HG03045 (cell line): ENCODE data around the gene JPH3.

Experiments
- ATAC-seq: cut with Tn5 transposase; IDR thresholded peaks from one replicate; pipeline ENCODE4 v1.9.1; 2021; ENCODE audit warnings: mild to moderate bottlenecking, moderate library complexity; ENCODE audit not compliant: unreplicated experiment

The JPH3 gene

GRCh38 chr16:87648698-87649487, 46.6 kb downstream of the JPH3 start:
- ATAC-seq = no peak

- ATAC-seq = no peak
These were observed 50.1 kb downstream of the JPH3 start for GRCh38 chr16:87652386-87652785.

- ATAC-seq = no peak
These were observed 50.5 kb downstream of the JPH3 start for GRCh38 chr16:87652799-87653198.

GRCh38 chr16:87653234-87653633, 50.9 kb downstream of the JPH3 start:
- ATAC-seq = no peak

GRCh38 chr16:87654826-87655225, 52.5 kb downstream of the JPH3 start:
- ATAC-seq = no peak

- no peak for ATAC-seq
These were observed 54.0 kb downstream of the JPH3 start for GRCh38 chr16:87656328-87656727.

- no peak for ATAC-seq
These were observed 55.4 kb downstream of the JPH3 start for GRCh38 chr16:87657621-87658192.

- no peak for ATAC-seq
These were observed 56.4 kb downstream of the JPH3 start for GRCh38 chr16:87658564-87659225.

GRCh38 chr16:87661561-87661960, 59.3 kb downstream of the JPH3 start:
- no peak for ATAC-seq

- ATAC-seq = no peak
These were observed 60.2 kb downstream of the JPH3 start for GRCh38 chr16:87662254-87663204.

GRCh38 chr16:87664792-87665191, 62.5 kb downstream of the JPH3 start:
- ATAC-seq = no peak

GRCh38 chr16:87665193-87665592, 62.9 kb downstream of the JPH3 start:
- ATAC-seq = no peak

- ATAC-seq = no peak
These were observed 64.6 kb downstream of the JPH3 start for GRCh38 chr16:87666919-87667318.

- ATAC-seq = no peak
These were observed 65.1 kb downstream of the JPH3 start for GRCh38 chr16:87667443-87667842.

GRCh38 chr16:87667946-87668345, 65.6 kb downstream of the JPH3 start:
- no peak for ATAC-seq

- ATAC-seq = no peak
These were observed 67.4 kb downstream of the JPH3 start for GRCh38 chr16:87669672-87670071.

GRCh38 chr16:87671221-87671620, 68.9 kb downstream of the JPH3 start:
- ATAC-seq = no peak

GRCh38 chr16:87671715-87672270, 69.5 kb downstream of the JPH3 start:
- ATAC-seq = no peak

GRCh38 chr16:87674419-87674818, 72.1 kb downstream of the JPH3 start:
- ATAC-seq = no peak

- ATAC-seq = no peak
These were observed 72.9 kb downstream of the JPH3 start for GRCh38 chr16:87675111-87675719.
